H9 (cell line): Measurements from ENCODE around the gene N4BP3. TPM values are rescaled to one million over a fixed set of nuclear protein-coding genes. Genes with fewer than 3 reads are reported as not detected.
A peak's percentile ranks its signal among the peaks of the same experiment; 100 is the strongest.

Experiments used
- DNase-seq: peaks from one replicate; pipeline ENCODE4 v3.0.0-alpha.2; 2017
- H2AFZ ChIP-seq: one replicate; pipeline ENCODE4 v1.6.1; 2013; ENCODE audit warnings: mild to moderate bottlenecking, low read length, control low read depth, moderate library complexity
- H2AK5ac ChIP-seq: 2 replicates; pipeline ENCODE4 v1.6.1; 2013; ENCODE audit warnings: low read length, control low read depth, mixed read lengths; ENCODE audit not compliant: insufficient read length
- H2BK120ac ChIP-seq: one replicate; pipeline ENCODE4 v1.6.1; 2013; ENCODE audit warnings: low read depth, mild to moderate bottlenecking, low read length, control low read depth, inconsistent platforms; ENCODE audit not compliant: poor library complexity, severe bottlenecking
- H2BK12ac ChIP-seq: 2 replicates; pipeline ENCODE4 v1.6.1; 2013; ENCODE audit warnings: low read length, control low read depth, mixed read lengths, low read depth; ENCODE audit not compliant: insufficient read length
- H2BK15ac ChIP-seq: 2 replicates; pipeline ENCODE4 v1.6.1; 2013; ENCODE audit warnings: low read depth, low read length, control low read depth
- H2BK20ac ChIP-seq: one replicate; pipeline ENCODE4 v1.6.1; 2013; ENCODE audit warnings: low read depth, mild to moderate bottlenecking, low read length, control low read depth, inconsistent platforms; ENCODE audit not compliant: poor library complexity, severe bottlenecking
- H2BK5ac ChIP-seq: 2 replicates; pipeline ENCODE4 v1.6.1; 2013; ENCODE audit warnings: low read length, control low read depth, mixed read lengths; ENCODE audit not compliant: insufficient read length
- H3K14ac ChIP-seq: 2 replicates; pipeline ENCODE4 v1.6.1; 2013; ENCODE audit warnings: low read length, control low read depth; ENCODE audit not compliant: insufficient read depth
- H3K18ac ChIP-seq: 2 replicates; pipeline ENCODE4 v1.6.1; 2013; ENCODE audit warnings: low read depth, mild to moderate bottlenecking, mixed read lengths, low read length, control low read depth; ENCODE audit not compliant: insufficient read length
- H3K23ac ChIP-seq: 2 replicates; pipeline ENCODE4 v1.6.1; 2013; ENCODE audit warnings: low read length, control low read depth, mixed read lengths, low read depth; ENCODE audit not compliant: insufficient read length
- H3K23me2 ChIP-seq: 2 replicates; pipeline ENCODE4 v1.6.1; 2013; ENCODE audit warnings: low read depth, mild to moderate bottlenecking, mixed read lengths, low read length, control low read depth; ENCODE audit not compliant: insufficient read length, poor library complexity, severe bottlenecking
- H3K27ac ChIP-seq: 2 replicates; pipeline ENCODE4 v1.5.1; 2013; ENCODE audit warnings: low read length, control low read depth, mixed read lengths, low read depth; ENCODE audit not compliant: insufficient read length
- H3K27me3 ChIP-seq: 2 replicates; pipeline ENCODE4 v1.6.1; 2013; ENCODE audit warnings: low read length, control low read depth, inconsistent platforms; ENCODE audit not compliant: insufficient read depth
- H3K4ac ChIP-seq: 2 replicates; pipeline ENCODE4 v1.6.1; 2013; ENCODE audit warnings: low read depth, mild to moderate bottlenecking, control low read depth, inconsistent platforms, low read length, moderate library complexity
- H3K4me1 ChIP-seq: 2 replicates; pipeline ENCODE4 v1.6.1; 2013; ENCODE audit warnings: low read length, control low read depth, inconsistent platforms; ENCODE audit not compliant: insufficient read depth
- H3K4me2 ChIP-seq: 2 replicates; pipeline ENCODE4 v1.6.1; 2013; ENCODE audit warnings: low read length, control low read depth, mixed read lengths; ENCODE audit not compliant: insufficient read length, insufficient read depth
- H3K56ac ChIP-seq: 2 replicates; pipeline ENCODE4 v1.6.1; 2013; ENCODE audit warnings: low read depth, mild to moderate bottlenecking, mixed read lengths, low read length, control low read depth; ENCODE audit not compliant: insufficient read length
- H3K79me1 ChIP-seq: 2 replicates; pipeline ENCODE4 v1.6.1; 2013; ENCODE audit warnings: low read depth, mild to moderate bottlenecking, moderate library complexity, low read length, control low read depth, inconsistent platforms; ENCODE audit not compliant: insufficient read depth, poor library complexity, severe bottlenecking
- H3K79me2 ChIP-seq: 2 replicates; pipeline ENCODE4 v1.6.1; 2013; ENCODE audit warnings: low read length, control low read depth, inconsistent platforms; ENCODE audit not compliant: insufficient read depth
- H3K9ac ChIP-seq: 2 replicates; pipeline ENCODE4 v1.6.1; 2013; ENCODE audit warnings: low read length, control low read depth, mixed read lengths; ENCODE audit not compliant: insufficient read length; ENCODE audit errors: extremely low read depth
- H3K9me3 ChIP-seq: one replicate; pipeline ENCODE4 v1.6.1; 2013; ENCODE audit warnings: low read depth, low read length, inconsistent platforms; ENCODE audit not compliant: control insufficient read depth
- H3T11ph ChIP-seq: one replicate; pipeline ENCODE4 v1.6.1; 2013; ENCODE audit warnings: mild to moderate bottlenecking, low read length, control low read depth, inconsistent platforms
- H4K20me1 ChIP-seq: one replicate; pipeline ENCODE4 v1.6.1; 2013; ENCODE audit not compliant: control insufficient read depth, insufficient read length, insufficient read depth
- H4K5ac ChIP-seq: 2 replicates; pipeline ENCODE4 v1.6.1; 2013; ENCODE audit warnings: low read depth, mild to moderate bottlenecking, mixed read lengths, low read length, control low read depth; ENCODE audit not compliant: insufficient read length
- H4K8ac ChIP-seq: replicated peaks from 2 replicates; pipeline ENCODE4 v1.6.1; 2013; ENCODE audit warnings: low read length, control low read depth, mixed read lengths, low read depth; ENCODE audit not compliant: insufficient read length
- H4K91ac ChIP-seq: 2 replicates; pipeline ENCODE4 v1.6.1; 2013; ENCODE audit warnings: low read depth, mild to moderate bottlenecking, moderate library complexity, mixed read lengths, low read length, control low read depth; ENCODE audit not compliant: insufficient read length
- H3K27ac Mint-ChIP-seq, 3 experiments: 2 replicates in 2 of 3; 3 replicates in 1 of 3; pipeline ENCODE4 v1.8.0; 2020 to 2021; ENCODE audit warnings: mixed read lengths in 3 of 3, mild to moderate bottlenecking in 1 of 3, moderate library complexity in 1 of 3
- H3K27me3 Mint-ChIP-seq: 2 replicates; pipeline ENCODE4 v1.8.0; 2021; ENCODE audit warnings: low read depth, mild to moderate bottlenecking, moderate library complexity, mixed read lengths
- H3K36me3 Mint-ChIP-seq, 3 experiments: 2 replicates in 2 of 3; 3 replicates in 1 of 3; pipeline ENCODE4 v1.8.0; 2020 to 2021; ENCODE audit warnings: low read depth in 3 of 3, mixed read lengths in 3 of 3; ENCODE audit not compliant: insufficient read depth in 1 of 3
- H3K4me1 Mint-ChIP-seq, 2 experiments: 2 replicates each; pipeline ENCODE4 v1.8.0; 2020; ENCODE audit warnings: mixed read lengths in 2 of 2
- H3K4me3 Mint-ChIP-seq, 2 experiments: 2 replicates in 1 of 2; 3 replicates in 1 of 2; pipeline ENCODE4 v1.8.0; 2020 to 2021; ENCODE audit warnings: mild to moderate bottlenecking in 2 of 2, mixed read lengths in 2 of 2, moderate library complexity in 1 of 2
- H3K9me3 Mint-ChIP-seq, 2 experiments: 2 replicates in 1 of 2; 3 replicates in 1 of 2; pipeline ENCODE4 v1.8.0; 2020; ENCODE audit warnings: mild to moderate bottlenecking in 2 of 2, mixed read lengths in 2 of 2, moderate library complexity in 1 of 2
- WGBS: extraction: QIAGEN DNeasy Blood & Tissue Kit; methylation state at CpG from one replicate; pipeline ENCODE4 v1.1.7; 2013; ENCODE audit warnings: missing lambda C conversion rate, low lambda C conversion rate, mixed read lengths; ENCODE audit not compliant: insufficient read length; ENCODE audit errors: extremely low coverage; 5-methylcytosine and 5-hydroxymethylcytosine counted together
- total RNA-seq: library from RNA; stranded (reverse); gene quantifications from 2 replicates; pipeline ENCODE4 v1.2.1, GENCODE V29; 2021
- TF ChIP-seq, protein P1 (sequence below): fragments of 200-600 bp; sonication (generic); conservative IDR thresholded peaks from 3 replicates; pipeline ENCODE4 v1.8.0; 2021; ENCODE audit warnings: antibody characterized with exemption, mild to moderate bottlenecking

Gene N4BP3
- total RNA-seq, 1 experiment from 2014 or later = 32.1 TPM

DNA sequence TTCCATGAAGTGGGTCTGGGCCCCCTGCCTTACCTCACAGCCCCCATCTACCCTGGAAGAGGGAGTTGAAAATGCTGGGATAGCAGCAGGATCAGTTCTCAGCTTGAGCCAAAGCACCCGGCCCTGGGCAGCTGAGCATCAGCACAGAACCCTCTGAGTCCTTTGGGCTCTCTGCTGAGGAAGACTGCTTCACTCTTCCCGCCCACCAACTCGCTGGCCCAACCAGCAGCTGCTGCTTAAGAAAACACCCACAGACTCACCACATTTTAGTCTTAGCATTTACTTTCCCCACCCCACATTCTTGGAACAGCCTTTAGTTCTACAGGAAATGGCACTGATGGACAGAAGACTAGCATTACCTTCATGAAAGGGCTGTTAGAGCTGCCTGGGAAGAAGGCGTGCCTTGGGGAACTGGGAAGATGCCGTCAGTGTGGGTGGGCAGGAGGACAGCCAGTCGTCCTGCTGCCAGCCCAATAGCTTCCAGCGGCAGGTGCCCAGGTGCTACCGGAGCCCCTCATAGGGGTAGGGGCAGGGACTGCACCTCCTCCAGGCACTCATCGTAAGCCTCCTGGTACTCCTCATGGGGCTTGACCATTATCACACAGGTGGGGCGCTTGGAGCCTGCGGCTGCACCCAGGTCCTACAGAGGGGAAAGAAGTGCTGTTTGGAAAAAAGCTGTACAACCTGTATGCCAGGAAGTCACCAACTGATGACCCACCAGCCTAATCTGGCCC, 36.0 kb downstream of the N4BP3 start:
- Mint-ChIP-seq H3K4me1 (peaks cover 3 to 14% of the 10 kb centered on the region in 2 experiments), H3K4me3 (no peak overlapping the region; a peak in 1 of 5 replicates), H3K27me3 (peaks cover 2% of the 10 kb centered on the region; the same call in 1 of the 2 replicates), H3K36me3 (peaks cover 46 to 78% (median 72%) of the 10 kb centered on the region in 3 experiments; a peak in 6 of 7 replicates), H3K9me3 (no peaks in the 10 kb centered on the region; a peak in 1 of 5 replicates), H3K27ac (peak overlapping the region in 1 of 3 experiments; percentile 82; a peak in 1 of 7 replicates)
- Histone ChIP-seq H3K23me2 (peaks cover 5% of the 10 kb centered on the region), H4K91ac (no peak overlapping the region), H3K9ac (no peak overlapping the region), H3K18ac (no peak overlapping the region), H3K4me2 (no peak overlapping the region), H3K23ac (no peak overlapping the region), H3K79me1 (peaks cover 4% of the 10 kb centered on the region), H3K14ac (no peak overlapping the region), H4K8ac (no peak overlapping the region), H2BK12ac (no peak overlapping the region), H4K5ac (no peak overlapping the region), H2BK5ac (no peak overlapping the region), H2AK5ac (no peak overlapping the region), H4K20me1 (peaks cover 2% of the 10 kb centered on the region), H3K27me3 (no peaks in the 10 kb centered on the region), H2BK20ac (no peak overlapping the region), H2BK15ac (no peak overlapping the region), H3K56ac (no peak overlapping the region), H2AFZ (no peak overlapping the region), H2BK120ac (no peak overlapping the region), H3T11ph (no peak overlapping the region), H3K27ac (no peak overlapping the region), H3K4me1 (no peaks in the 10 kb centered on the region; the same call in 1 of the 2 replicates), H3K4ac (no peak overlapping the region), H3K79me2 (no peaks in the 10 kb centered on the region), H3K9me3 (no peaks in the 10 kb centered on the region)
- no peak for DNase-seq
- no CpG with 5 or more reads among the region's 11 CpGs for WGBS
- TF ChIP-seq, protein P1, sequence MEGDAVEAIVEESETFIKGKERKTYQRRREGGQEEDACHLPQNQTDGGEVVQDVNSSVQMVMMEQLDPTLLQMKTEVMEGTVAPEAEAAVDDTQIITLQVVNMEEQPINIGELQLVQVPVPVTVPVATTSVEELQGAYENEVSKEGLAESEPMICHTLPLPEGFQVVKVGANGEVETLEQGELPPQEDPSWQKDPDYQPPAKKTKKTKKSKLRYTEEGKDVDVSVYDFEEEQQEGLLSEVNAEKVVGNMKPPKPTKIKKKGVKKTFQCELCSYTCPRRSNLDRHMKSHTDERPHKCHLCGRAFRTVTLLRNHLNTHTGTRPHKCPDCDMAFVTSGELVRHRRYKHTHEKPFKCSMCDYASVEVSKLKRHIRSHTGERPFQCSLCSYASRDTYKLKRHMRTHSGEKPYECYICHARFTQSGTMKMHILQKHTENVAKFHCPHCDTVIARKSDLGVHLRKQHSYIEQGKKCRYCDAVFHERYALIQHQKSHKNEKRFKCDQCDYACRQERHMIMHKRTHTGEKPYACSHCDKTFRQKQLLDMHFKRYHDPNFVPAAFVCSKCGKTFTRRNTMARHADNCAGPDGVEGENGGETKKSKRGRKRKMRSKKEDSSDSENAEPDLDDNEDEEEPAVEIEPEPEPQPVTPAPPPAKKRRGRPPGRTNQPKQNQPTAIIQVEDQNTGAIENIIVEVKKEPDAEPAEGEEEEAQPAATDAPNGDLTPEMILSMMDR = peak; percentile 33; the same call in 2 of the 3 replicates
